Measurements from ENCODE around the gene ANKRD33. TPM values are rescaled to one million over a fixed set of nuclear protein-coding genes. Genes with fewer than 3 reads are reported as not detected.

ANKRD33 gene, protein sequence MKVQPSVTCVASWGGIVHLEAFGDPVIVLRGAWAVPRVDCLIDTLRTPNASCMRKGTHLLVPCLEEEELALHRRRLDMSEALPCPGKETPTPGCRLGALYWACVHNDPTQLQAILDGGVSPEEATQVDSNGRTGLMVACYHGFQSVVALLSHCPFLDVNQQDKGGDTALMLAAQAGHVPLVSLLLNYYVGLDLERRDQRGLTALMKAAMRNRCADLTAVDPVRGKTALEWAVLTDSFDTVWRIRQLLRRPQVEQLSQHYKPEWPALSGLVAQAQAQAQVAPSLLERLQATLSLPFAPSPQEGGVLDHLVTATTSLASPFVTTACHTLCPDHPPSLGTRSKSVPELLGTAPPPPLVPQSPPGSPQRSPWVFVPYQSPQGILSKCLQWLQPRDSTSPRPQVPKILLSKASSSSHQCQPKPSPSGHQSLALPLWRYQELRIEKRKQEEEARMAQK
- polyA plus RNA-seq (2013, experiment 1 of 2; ENCODE audit: insufficient read length): not detected
- not detected for polyA plus RNA-seq (2013, experiment 2 of 2; ENCODE audit: insufficient read length)

DNA sequence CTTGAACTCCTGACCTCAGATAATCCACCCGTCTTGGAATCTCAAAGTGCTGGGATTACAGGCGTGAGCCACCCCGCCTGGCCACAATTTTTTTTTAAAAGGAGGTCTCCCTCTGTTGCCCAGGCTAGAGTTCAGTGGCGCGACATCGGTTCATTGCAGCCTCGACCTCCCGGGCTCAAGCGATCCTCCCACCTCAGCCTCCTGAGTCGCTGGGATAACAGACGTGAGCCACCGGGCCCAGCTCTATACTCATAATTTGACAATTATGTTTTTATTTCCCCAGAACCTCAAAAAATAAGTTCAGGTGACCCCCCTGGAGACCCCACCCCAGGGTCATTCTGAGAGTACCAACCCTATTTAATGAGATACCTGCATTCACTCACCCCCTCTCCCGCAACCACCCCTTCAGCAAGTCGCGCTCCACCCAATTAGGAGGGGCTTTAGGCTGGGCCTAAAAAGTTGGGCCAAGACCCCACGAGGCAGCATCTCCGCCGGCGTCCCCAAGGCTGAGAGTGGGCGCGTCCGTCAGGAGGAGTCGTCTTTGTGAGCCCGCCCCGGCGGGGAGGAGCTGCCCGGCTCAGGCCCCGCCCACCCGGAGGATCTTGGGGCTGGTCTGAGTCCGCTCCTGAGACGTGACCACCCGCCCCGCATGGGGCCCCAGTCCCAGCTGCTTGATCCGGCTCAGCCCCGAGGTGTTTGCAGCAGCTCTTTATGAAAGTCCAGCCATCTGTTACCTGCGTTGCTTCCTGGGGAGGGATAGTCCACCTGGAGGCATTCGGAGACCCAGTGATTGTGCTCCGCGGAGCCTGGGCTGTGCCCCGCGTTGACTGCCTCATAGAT, at the start of gene ANKRD33:
ANKRD33 (plus strand) TSS at position 628 of the 840 bp plus-strand sequence; CDS start at position 712, 84 bp downstream.
- DNase-seq: no peak

GRCh38 chr12:51838762-51839161, 49.1 kb upstream of the ANKRD33 start:
- no peak for DNase-seq

- no peak for DNase-seq
Observed at GRCh38 chr12:51839310-51839947, 48.5 kb upstream of the ANKRD33 start.

DNA sequence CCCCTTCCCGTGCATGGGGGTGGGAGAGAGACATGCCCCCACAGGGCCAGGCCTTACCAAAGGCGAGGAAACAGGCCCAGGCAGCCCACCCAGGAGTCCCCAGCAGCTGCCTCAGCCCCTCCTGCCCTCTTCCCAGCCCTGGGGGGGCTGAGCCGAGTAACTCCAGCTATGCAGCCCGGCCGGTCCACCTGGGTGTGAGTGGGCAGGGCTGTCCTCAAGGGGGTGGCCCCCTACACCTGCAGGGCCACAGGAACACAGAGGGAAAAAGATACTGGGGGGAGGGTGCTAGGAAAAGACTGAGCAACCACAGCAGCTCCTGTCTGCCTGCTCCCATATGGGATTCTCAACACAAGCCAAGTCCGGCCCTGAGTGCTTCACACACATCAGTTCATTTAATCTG, 46.9 kb upstream of the ANKRD33 start:
- no peak for DNase-seq

- no peak for DNase-seq
Observed at GRCh38 chr12:51841727-51842126, 46.2 kb upstream of the ANKRD33 start.

DNA sequence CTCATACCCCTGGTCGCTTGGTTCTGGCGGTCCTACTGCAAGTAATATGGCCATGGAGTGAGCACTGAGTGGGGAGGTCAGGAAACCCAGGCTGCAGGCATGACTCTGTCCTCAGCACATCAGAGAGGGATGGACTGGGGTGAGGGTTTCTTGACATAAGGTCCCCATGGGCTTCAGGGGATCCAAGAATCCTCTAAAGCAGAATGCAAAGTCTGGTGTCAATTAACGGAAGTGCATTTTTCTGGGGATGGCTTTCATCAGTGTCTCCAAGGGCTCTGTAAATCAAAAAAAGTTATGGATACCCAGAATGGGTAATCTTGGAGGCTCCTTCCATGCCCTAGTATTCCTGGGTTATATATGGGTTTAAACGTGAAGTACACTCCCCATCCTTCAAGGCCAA, 43.0 kb upstream of the ANKRD33 start:
- no peak for DNase-seq

- DNase-seq: no peak
Observed at GRCh38 chr12:51845482-51845881, 42.4 kb upstream of the ANKRD33 start.

DNA sequence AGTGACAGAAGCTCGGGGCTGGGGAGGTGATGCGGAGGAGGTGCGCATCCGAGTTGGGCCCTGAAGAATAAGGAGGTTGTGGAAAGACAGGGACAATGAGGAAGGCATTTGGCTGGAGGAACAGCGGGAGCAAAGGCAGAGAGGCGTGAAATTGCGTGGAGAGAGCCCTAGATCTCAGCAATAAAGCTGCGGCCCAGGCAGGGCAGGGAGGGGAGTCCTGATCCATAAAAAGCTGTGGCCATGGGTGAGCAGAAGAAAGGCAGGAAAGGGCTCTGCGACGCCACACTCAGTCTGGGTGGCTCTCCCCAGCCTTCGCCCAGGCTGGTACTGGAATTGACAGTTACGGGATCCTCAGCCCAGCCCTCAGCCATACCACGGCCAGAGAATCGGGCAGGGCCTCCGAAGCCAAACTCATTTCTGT, 41.6 kb upstream of the ANKRD33 start:
- DNase-seq: no peak

GRCh38 chr12:51846911-51847642, 40.8 kb upstream of the ANKRD33 start:
- no peak for DNase-seq

GRCh38 chr12:51847643-51848325, 40.1 kb upstream of the ANKRD33 start:
- DNase-seq: no peak

DNA sequence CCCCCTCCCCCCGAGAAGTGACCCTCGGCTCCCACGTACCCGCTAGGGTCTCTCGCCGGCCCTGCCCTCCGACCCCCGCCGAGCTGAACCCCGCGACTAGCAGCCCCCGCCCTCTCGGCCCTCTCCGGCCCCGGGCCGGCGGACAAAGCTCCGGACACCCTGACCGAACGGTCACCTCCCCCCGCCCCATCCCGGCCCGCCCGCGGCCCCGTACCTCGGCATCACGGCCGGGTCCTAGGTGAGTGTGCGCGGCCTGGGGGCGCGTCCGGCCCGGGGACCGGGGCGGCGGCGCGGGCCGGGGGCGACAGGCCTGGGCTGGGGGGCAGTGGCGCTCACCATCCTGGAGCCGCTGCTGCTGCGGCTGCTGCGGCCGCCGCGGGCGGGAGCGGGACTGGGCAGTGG, 39.6 kb upstream of the ANKRD33 start, which contains the start of gene FIGNL2:
FIGNL2 (minus strand) TSS at position 393 of the 402 bp plus-strand sequence. CDS start 26,305 bp downstream, outside the sequence.
- DNase-seq: no peak

GRCh38 chr12:51848841-51849735, 38.8 kb upstream of the ANKRD33 start:
- DNase-seq: no peak

DNA sequence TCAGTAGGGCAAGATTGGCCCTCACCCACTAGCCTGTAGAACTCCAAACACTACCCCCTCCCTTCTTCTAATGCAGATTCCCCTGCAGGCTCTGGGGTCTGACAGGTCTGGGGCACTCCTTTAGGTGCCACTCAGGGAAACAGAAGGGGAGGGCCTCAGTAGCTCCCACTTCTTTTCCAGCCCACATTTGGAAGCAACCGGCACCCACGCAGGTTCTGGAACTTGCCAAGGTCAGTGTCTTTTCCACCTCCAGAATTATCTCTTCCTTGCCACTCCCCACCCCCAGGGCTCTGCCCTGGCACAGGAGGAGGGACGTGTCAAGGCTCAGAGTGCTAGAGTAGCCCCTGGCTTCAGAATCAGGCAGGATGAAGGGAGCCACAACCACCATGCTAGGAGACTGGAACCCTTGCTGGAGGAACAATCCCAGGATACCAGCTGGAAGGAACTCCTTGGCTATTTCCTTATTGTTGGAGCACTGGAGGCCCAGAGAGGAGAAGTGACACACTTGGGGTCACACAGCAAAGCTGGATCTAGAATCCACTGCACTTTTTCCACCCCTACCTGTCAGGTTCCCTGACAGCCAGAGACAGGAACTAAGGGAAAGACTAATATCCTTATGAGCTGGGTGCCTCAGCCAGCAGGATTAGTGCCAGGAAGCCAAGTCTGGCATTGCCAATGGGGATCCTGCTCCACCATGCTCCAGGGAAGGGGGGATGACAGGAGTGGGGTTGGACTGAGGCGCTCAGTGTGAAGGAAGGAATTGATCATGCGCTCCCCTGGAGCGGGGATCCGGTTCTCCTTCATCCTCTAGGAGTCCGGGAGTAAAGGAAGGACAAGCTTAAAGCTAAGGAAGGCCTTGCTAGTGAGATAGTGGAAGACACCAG, 37.6 kb upstream of the ANKRD33 start:
- no peak for DNase-seq

- no peak for DNase-seq
Observed at GRCh38 chr12:51850965-51851299, 37.0 kb upstream of the ANKRD33 start.

DNA sequence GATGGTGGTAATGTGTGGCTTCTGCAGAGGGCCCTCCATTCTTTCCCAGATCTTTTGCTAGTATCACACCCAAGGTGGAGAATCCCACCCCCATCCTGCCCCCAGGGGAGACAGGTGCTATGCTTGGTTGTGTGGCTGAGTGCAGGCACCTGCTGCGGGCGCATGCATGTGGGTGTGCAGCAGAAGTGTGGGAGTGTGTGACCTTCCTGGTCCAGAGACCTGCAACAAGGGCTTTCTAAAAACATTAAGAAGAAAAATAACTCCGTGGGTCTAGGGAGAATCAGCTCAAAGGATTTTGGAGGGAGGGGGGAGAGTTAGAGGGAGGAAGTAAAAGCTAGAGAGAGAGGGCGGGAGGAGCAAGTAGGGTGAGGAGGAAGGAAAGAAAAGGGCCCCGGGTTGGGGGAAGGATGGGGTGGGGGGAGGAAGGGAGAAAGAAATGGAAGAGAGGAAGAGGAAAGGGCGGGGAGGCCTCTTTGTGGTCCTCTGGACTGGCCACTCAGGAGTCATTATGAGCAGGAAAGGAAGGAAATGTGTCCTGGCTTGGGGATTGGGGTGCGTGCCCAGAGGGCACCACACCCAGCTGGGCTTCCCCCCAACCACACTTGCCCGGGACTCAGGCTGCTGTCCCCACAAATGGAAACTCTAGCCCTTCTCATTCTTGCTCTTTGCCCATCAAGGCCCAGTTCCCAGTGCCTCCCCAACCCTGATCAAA, 36.3 kb upstream of the ANKRD33 start:
- DNase-seq: no peak

GRCh38 chr12:51852404-51853137, 35.3 kb upstream of the ANKRD33 start:
- no peak for DNase-seq

DNA sequence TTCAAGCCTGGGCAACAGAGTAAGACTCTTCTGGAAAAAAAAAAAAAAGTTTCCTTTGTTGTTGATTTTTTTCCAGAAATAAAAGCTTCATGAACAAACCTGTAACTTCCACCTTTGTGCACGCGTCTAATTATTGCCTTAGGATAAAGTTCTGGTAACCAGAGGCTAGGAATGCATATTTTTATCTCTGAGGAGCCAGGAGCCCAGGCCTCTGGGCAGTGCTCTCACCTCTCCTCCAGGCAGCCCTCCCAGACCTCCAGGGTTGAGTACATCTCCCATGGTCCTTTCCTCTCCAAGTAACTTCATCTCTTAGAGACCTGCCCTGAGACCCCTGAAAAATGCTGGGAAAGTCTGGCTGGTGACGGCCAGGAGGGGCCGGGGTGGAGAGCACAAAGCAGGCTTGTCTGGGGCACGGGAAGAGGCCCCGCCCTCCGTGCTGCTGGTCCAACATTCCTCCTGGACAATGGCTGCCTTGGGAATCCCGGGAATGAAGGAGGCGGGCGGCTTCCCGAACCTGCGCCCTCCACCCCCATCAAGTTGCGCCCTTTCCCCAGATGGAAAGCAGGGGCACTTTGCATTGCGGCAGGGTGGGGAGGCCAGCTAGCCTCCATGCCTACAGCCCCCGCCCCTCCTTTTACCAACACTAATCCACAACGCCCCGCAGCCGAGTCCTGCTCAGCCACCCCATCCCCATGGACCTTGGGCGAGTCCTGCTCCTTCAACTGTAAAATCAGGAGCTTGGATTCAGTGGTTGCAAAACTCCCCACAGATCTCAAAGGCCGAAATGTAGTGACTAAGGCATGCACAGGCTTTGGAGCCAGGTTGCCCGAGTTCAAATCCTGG, 32.1 kb upstream of the ANKRD33 start:
- peak; percentile 56 for DNase-seq

Measured in fibroblast of skin of back (primary cell).